ENCODE data around the gene RFC2. TPM values are rescaled to one million over a fixed set of nuclear protein-coding genes. Genes with fewer than 3 reads are reported as not detected.

The RFC2 gene
- polyA plus RNA-seq, 1 of the 3 experiments (the other 2 are of a cell fraction): 31.2 TPM

- Histone ChIP-seq H3K9ac (no peak overlapping the region), H3K9me2 (no peaks in the 10 kb centered on the region), H4K20me1 (ENCODE audit: insufficient read depth) (peaks cover 35% of the 10 kb centered on the region), H2AFZ (ENCODE audit: low read depth) (no peak overlapping the region), H3K36me3 (replicated peaks in 1 of 2; ENCODE audit: control insufficient read depth in 1 of 2, insufficient read depth in 2 of 2, low read length in 1 of 2) (peaks cover 57 to 60% of the 10 kb centered on the region in 2 experiments), H3K4me3 (ENCODE audit: low read depth in 2 of 2, low read length in 1 of 2) (no peak overlapping the region), H3K79me2 (ENCODE audit: insufficient read depth) (peaks cover 49% of the 10 kb centered on the region), H3K27ac (ENCODE audit: low read depth in 2 of 2, low read length in 1 of 2) (no peak overlapping the region), H3K4me2 (no peak overlapping the region), H3K4me1 (ENCODE audit: control insufficient read depth in 1 of 2, insufficient read depth in 2 of 2, low read depth in 1 of 2, low read length in 1 of 2) (no peaks in the 10 kb centered on the region), H3K27me3 (ENCODE audit: insufficient read depth) (no peaks in the 10 kb centered on the region), H3F3A (replicated peaks; ENCODE audit: insufficient read depth) (peaks cover 46% of the 10 kb centered on the region), H3K9me3 (no peaks in the 10 kb centered on the region)
- whole genome bisulfite sequencing (ENCODE audit: low lambda C conversion rate): 98% methylated on average over 13 of the region's 14 CpGs
- POLR2A ChIA-PET: no interaction called here
- TF ChIP-seq MXI1 (IDR thresholded peaks at IDR 0.05; ENCODE audit: low read depth, low read length): no peak
- no peak for TF ChIP-seq NFIC (IDR thresholded peaks at IDR 0.05; ENCODE audit: borderline replicate concordance)
- TF ChIP-seq RAD21 (IDR thresholded peaks at IDR 0.05; ENCODE audit: low read length): no peak
- no peak for TF ChIP-seq NRF1 (IDR thresholded peaks at IDR 0.05; ENCODE audit: low read depth, low read length)
- no peak for DNase-seq
- CTCF ChIA-PET: interaction anchor here (1.1 to 7.0 kb wide), 6 partner anchors 8 to 329 kb away, joined by 4 to 72 read pairs (median 10); no protein-coding TSS in a partner anchor
Observed at GRCh38 chr7:74194686-74195085, 59.5 kb downstream of the RFC2 start.

GRCh38 chr7:74193913-74194312 is 60.3 kb downstream of the RFC2 start:
- H3K4me1 ChIP-seq (ENCODE audit: control insufficient read depth in 1 of 2, insufficient read depth in 2 of 2, low read depth in 1 of 2, low read length in 1 of 2): no peaks in the 10 kb centered on the region
- H3F3A ChIP-seq (replicated peaks; ENCODE audit: insufficient read depth): peaks cover 39% of the 10 kb centered on the region
- H2AFZ ChIP-seq (ENCODE audit: low read depth): no peak overlapping the region
- no peak overlapping the region for H3K4me3 ChIP-seq (ENCODE audit: low read depth in 2 of 2, low read length in 1 of 2)
- peaks cover 41% of the 10 kb centered on the region for H4K20me1 ChIP-seq (ENCODE audit: insufficient read depth)
- no peak overlapping the region for H3K4me2 ChIP-seq
- H3K36me3 ChIP-seq (replicated peaks in 1 of 2; ENCODE audit: control insufficient read depth in 1 of 2, insufficient read depth in 2 of 2, low read length in 1 of 2): peaks cover 63 to 65% of the 10 kb centered on the region in 2 experiments
- H3K9me2 ChIP-seq: no peaks in the 10 kb centered on the region
- no peak for TF ChIP-seq MXI1 (IDR thresholded peaks at IDR 0.05; ENCODE audit: low read depth, low read length)
- no peak for TF ChIP-seq FOSL2 (IDR thresholded peaks at IDR 0.05; ENCODE audit: borderline replicate concordance, low read depth)
- TF ChIP-seq EZH2phosphoT487 (IDR thresholded peaks at IDR 0.05; ENCODE audit: borderline replicate concordance, low read depth): no peak
- TF ChIP-seq USF2 (IDR thresholded peaks at IDR 0.05; ENCODE audit: borderline replicate concordance, low read depth, low read length): no peak
- TF ChIP-seq CTCF (IDR thresholded peaks at IDR 0.05): no peak
- peaks cover 57% of the 10 kb centered on the region for H3K79me2 ChIP-seq (ENCODE audit: insufficient read depth)
- H3K27me3 ChIP-seq (ENCODE audit: insufficient read depth): no peaks in the 10 kb centered on the region
- no peak for DNase-seq
- no peaks in the 10 kb centered on the region for H3K9me3 ChIP-seq
- WGBS (ENCODE audit: low lambda C conversion rate): 96% methylated on average over 7 of the region's 7 CpGs
- no peak overlapping the region; a peak in 1 of 4 replicates for H3K27ac ChIP-seq (ENCODE audit: low read depth in 2 of 2, low read length in 1 of 2)
- CTCF ChIA-PET: interaction anchor here (0.7 to 7.0 kb wide), 9 partner anchors 9 to 328 kb away, joined by 3 to 72 read pairs (median 6); no protein-coding TSS in a partner anchor
- POLR2A ChIA-PET: no interaction called here
- no peak overlapping the region for H3K9ac ChIP-seq
